KOPT-K1 (cell line): ENCODE data around the gene LEP.

ENCODE experiments used
- H3K27ac ChIP-seq: fragments of 200-600 bp; sonication (generic); 2 replicates; pipeline ENCODE4 v1.5.1; 2016; ENCODE audit warnings: antibody characterized with exemption, mild to moderate bottlenecking, low read depth, low read length; ENCODE audit not compliant: poor library complexity, severe bottlenecking
- H3K36me3 ChIP-seq: fragments of 200-600 bp; sonication (generic); 2 replicates; pipeline ENCODE4 v1.5.1; 2017; ENCODE audit warnings: antibody characterized with exemption, mild to moderate bottlenecking, low read length, moderate library complexity; ENCODE audit not compliant: insufficient read depth
- H3K9me3 ChIP-seq: fragments of 200-600 bp; sonication (generic); 2 replicates; pipeline ENCODE4 v1.5.1; 2017; ENCODE audit warnings: antibody characterized with exemption, low read length, mild to moderate bottlenecking; ENCODE audit not compliant: insufficient read depth, poor library complexity, severe bottlenecking

Gene LEP

GRCh38 chr7:128253701-128254100 lies 12.6 kb downstream of the LEP start:
- H3K9me3 ChIP-seq, result peaks cover 5% of the 10 kb centered on the region
- no peaks in the 10 kb centered on the region for H3K36me3 ChIP-seq
- H3K27ac ChIP-seq, result no peak overlapping the region

GRCh38 chr7:128254470-128254869 lies 13.4 kb downstream of the LEP start:
- peaks cover 5% of the 10 kb centered on the region for H3K9me3 ChIP-seq
- H3K27ac ChIP-seq, result no peak overlapping the region
- no peaks in the 10 kb centered on the region for H3K36me3 ChIP-seq

- no peaks in the 10 kb centered on the region for H3K36me3 ChIP-seq
- H3K9me3 ChIP-seq, result peaks cover 5% of the 10 kb centered on the region
- H3K27ac ChIP-seq, result no peak overlapping the region
These were observed 14.2 kb downstream of the LEP start for GRCh38 chr7:128255271-128255670.

GRCh38 chr7:128257458-128257857 lies 16.4 kb downstream of the LEP start:
- Histone ChIP-seq H3K27ac (no peak overlapping the region), H3K36me3 (no peaks in the 10 kb centered on the region), H3K9me3 (peaks cover 5% of the 10 kb centered on the region)

- Histone ChIP-seq H3K36me3 (no peaks in the 10 kb centered on the region), H3K9me3 (no peaks in the 10 kb centered on the region), H3K27ac (no peak overlapping the region)
These were observed 18.3 kb downstream of the LEP start for GRCh38 chr7:128259131-128260061.

- Histone ChIP-seq H3K36me3 (no peaks in the 10 kb centered on the region), H3K9me3 (no peaks in the 10 kb centered on the region), H3K27ac (no peak overlapping the region)
These were observed 19.2 kb downstream of the LEP start for GRCh38 chr7:128260069-128260795.

- Histone ChIP-seq H3K9me3 (no peaks in the 10 kb centered on the region), H3K36me3 (no peaks in the 10 kb centered on the region), H3K27ac (no peak overlapping the region)
These were observed 21.4 kb downstream of the LEP start for GRCh38 chr7:128262273-128263028.

GRCh38 chr7:128263420-128263819 lies 22.3 kb downstream of the LEP start:
- H3K9me3 ChIP-seq, result no peaks in the 10 kb centered on the region
- H3K36me3 ChIP-seq, result no peaks in the 10 kb centered on the region
- H3K27ac ChIP-seq, result no peak overlapping the region

- no peaks in the 10 kb centered on the region for H3K9me3 ChIP-seq
- H3K36me3 ChIP-seq, result no peaks in the 10 kb centered on the region
- H3K27ac ChIP-seq, result no peak overlapping the region
These were observed 23.4 kb downstream of the LEP start for GRCh38 chr7:128264477-128264876.

GRCh38 chr7:128265156-128265905 lies 24.3 kb downstream of the LEP start:
- Histone ChIP-seq H3K36me3 (no peaks in the 10 kb centered on the region), H3K9me3 (no peaks in the 10 kb centered on the region), H3K27ac (no peak overlapping the region)

GRCh38 chr7:128265906-128266300 lies 24.8 kb downstream of the LEP start:
- Histone ChIP-seq H3K27ac (no peak overlapping the region), H3K36me3 (no peaks in the 10 kb centered on the region), H3K9me3 (no peaks in the 10 kb centered on the region)

GRCh38 chr7:128266529-128266882 lies 25.4 kb downstream of the LEP start:
- Histone ChIP-seq H3K9me3 (no peaks in the 10 kb centered on the region), H3K36me3 (no peaks in the 10 kb centered on the region), H3K27ac (no peak overlapping the region)

GRCh38 chr7:128266883-128267594 lies 26.0 kb downstream of the LEP start:
- Histone ChIP-seq H3K9me3 (no peaks in the 10 kb centered on the region), H3K27ac (no peak overlapping the region), H3K36me3 (no peaks in the 10 kb centered on the region)

GRCh38 chr7:128267595-128267924 lies 26.5 kb downstream of the LEP start:
- no peak overlapping the region for H3K27ac ChIP-seq
- H3K9me3 ChIP-seq, result no peaks in the 10 kb centered on the region
- no peaks in the 10 kb centered on the region for H3K36me3 ChIP-seq
